Natural killer cell (primary cell): ENCODE data around the gene RMI2. TPM values are rescaled to one million over a fixed set of nuclear protein-coding genes. Genes with fewer than 3 reads are reported as not detected.

Experiments used
- ATAC-seq, 3 donors: fragments of 150-1000 bp in 2 of 3; fragments of 200-7000 bp in 1 of 3; cut with Tn5 transposase; 1 replicate in 1 of 3; 2 replicates in 2 of 3; pipeline ENCODE4 v1.10.0; 2021; ENCODE audit warnings: mild to moderate bottlenecking in 2 of 3, moderate library complexity in 2 of 3
- DNase-seq, 2 donors: peaks; one replicate each; pipeline versions ENCODE4 v3.0.0 to v3.0.0-alpha.2; 2013 to 2021; ENCODE audit warnings: mixed read lengths in 1 of 2
- H3K27ac ChIP-seq: one replicate; pipeline ENCODE4 v1.5.1; 2013; ENCODE audit warnings: mild to moderate bottlenecking, low read length
- H3K27me3 ChIP-seq: one replicate; pipeline ENCODE4 v1.6.1; 2013; ENCODE audit warnings: low read length; ENCODE audit not compliant: control insufficient read depth, insufficient read depth
- H3K36me3 ChIP-seq: one replicate; pipeline ENCODE4 v1.6.1; 2013; ENCODE audit warnings: low read length; ENCODE audit not compliant: control insufficient read depth, insufficient read depth
- H3K4me1 ChIP-seq: one replicate; pipeline ENCODE4 v1.6.1; 2013; ENCODE audit warnings: low read length; ENCODE audit not compliant: control insufficient read depth, insufficient read depth
- H3K4me3 ChIP-seq: one replicate; pipeline ENCODE4 v1.5.1; 2013; ENCODE audit warnings: low read length
- H3K9me3 ChIP-seq: one replicate; pipeline ENCODE4 v1.6.1; 2013; ENCODE audit warnings: low read length; ENCODE audit not compliant: control insufficient read depth, insufficient read depth
- H3K27ac Mint-ChIP-seq, 2 donors: one replicate each; pipeline ENCODE4 v1.8.0; 2022; ENCODE audit warnings: mild to moderate bottlenecking in 2 of 2, mixed read lengths in 2 of 2, moderate library complexity in 1 of 2
- H3K27me3 Mint-ChIP-seq, 2 donors: one replicate each; pipeline ENCODE4 v1.8.0; 2022; ENCODE audit warnings: low read depth in 2 of 2, mixed read lengths in 2 of 2
- H3K36me3 Mint-ChIP-seq: one replicate; pipeline ENCODE4 v1.8.0; 2022; ENCODE audit warnings: mixed read lengths
- H3K4me1 Mint-ChIP-seq, 2 donors: one replicate each; pipeline ENCODE4 v1.8.0; 2022; ENCODE audit warnings: mixed read lengths in 2 of 2
- H3K4me3 Mint-ChIP-seq: one replicate; pipeline ENCODE4 v1.8.0; 2022; ENCODE audit warnings: mild to moderate bottlenecking, moderate library complexity, mixed read lengths
- H3K9me3 Mint-ChIP-seq, 2 donors: one replicate each; pipeline ENCODE4 v1.8.0; 2022; ENCODE audit warnings: mixed read lengths in 2 of 2
- CTCF ChIP-seq: fragments of 200-600 bp; IDR thresholded peaks from one replicate; pipeline ENCODE4 v1.8.0; 2022; ENCODE audit warnings: antibody characterized with exemption
- WGBS: methylation state at CpG from one replicate; pipeline ENCODE4 v1.1.7; 2013; ENCODE audit warnings: missing lambda C conversion rate; ENCODE audit not compliant: insufficient coverage; 5-methylcytosine and 5-hydroxymethylcytosine counted together
- intact Hi-C: fragments of 100-400 bp; cut with micrococcal nuclease; formaldehyde crosslinking; loops from one replicate; pipeline ENCODE4 v1.14.2; 2022
- total RNA-seq, 4 donors: library from RNA; stranded (reverse); fragments of 120-200 nt in 1 of 4; gene quantifications; one replicate each; pipeline versions ENCODE4 v1.2.3 to v1.2.4, GENCODE V29; 2013 to 2022

The RMI2 gene
- total RNA-seq, 3 donors from 2014 or later (not counting 1 experiment from before 2014, with no cell fraction given), result 0.83 to 1.1 (median 0.93) TPM

- no peak for TF ChIP-seq CTCF
- DNase-seq, result no peak
- no peak for ATAC-seq
- H3K27ac ChIP-seq, result no peak overlapping the region
- no peaks in the 10 kb centered on the region for H3K27me3 ChIP-seq
- H3K36me3 Mint-ChIP-seq, result no peaks in the 10 kb centered on the region
- H3K27ac Mint-ChIP-seq, result no peak overlapping the region
- H3K4me3 Mint-ChIP-seq, result no peak overlapping the region
- H3K4me1 ChIP-seq, result no peaks in the 10 kb centered on the region
- H3K36me3 ChIP-seq, result no peaks in the 10 kb centered on the region
- H3K9me3 ChIP-seq, result no peaks in the 10 kb centered on the region
- H3K4me1 Mint-ChIP-seq, result peaks cover 0 to under 1% of the 10 kb centered on the region in 2 donors
- H3K4me3 ChIP-seq, result no peak overlapping the region
- peaks cover 6 to 10% of the 10 kb centered on the region in 2 donors for H3K27me3 Mint-ChIP-seq
- intact Hi-C loops, result no loop called here
- WGBS, result 68% methylated on average over 7 of the region's 8 CpGs
- no peaks in the 10 kb centered on the region for H3K9me3 Mint-ChIP-seq
Measured at GRCh38 chr16:11319529-11320146, 25.6 kb upstream of the RMI2 start.

GRCh38 chr16:11320170-11320569, 25.1 kb upstream of the RMI2 start:
- peaks cover 0 to 6% of the 10 kb centered on the region in 2 donors for H3K4me1 Mint-ChIP-seq
- no peak overlapping the region for H3K4me3 ChIP-seq
- peaks cover under 1% of the 10 kb centered on the region for H3K4me1 ChIP-seq
- no peak for TF ChIP-seq CTCF
- ATAC-seq (no peak), DNase-seq (no peak)
- intact Hi-C loops, result no loop called here
- H3K36me3 Mint-ChIP-seq, result no peaks in the 10 kb centered on the region
- WGBS, result 82% methylated on average over 10 of the region's 10 CpGs
- H3K4me3 Mint-ChIP-seq, result no peak overlapping the region
- no peak overlapping the region for H3K27ac ChIP-seq
- H3K27me3 ChIP-seq, result no peaks in the 10 kb centered on the region
- no peaks in the 10 kb centered on the region for H3K9me3 Mint-ChIP-seq
- H3K27me3 Mint-ChIP-seq, result peaks cover 11 to 15% of the 10 kb centered on the region in 2 donors
- no peaks in the 10 kb centered on the region for H3K36me3 ChIP-seq
- no peak overlapping the region for H3K27ac Mint-ChIP-seq
- H3K9me3 ChIP-seq, result no peaks in the 10 kb centered on the region

GRCh38 chr16:11321662-11322061, 23.6 kb upstream of the RMI2 start:
- no peaks in the 10 kb centered on the region for H3K27me3 ChIP-seq
- WGBS, result 89% methylated on average over 5 of the region's 5 CpGs

More at GRCh38 chr16:11321662-11322061, 23.6 kb upstream of the RMI2 start:
- Histone ChIP-seq H3K9me3 (no peaks in the 10 kb centered on the region), H3K4me3 (no peak overlapping the region), H3K36me3 (no peaks in the 10 kb centered on the region), H3K27ac (no peak overlapping the region), H3K4me1 (peaks cover 11% of the 10 kb centered on the region)
- ATAC-seq (no peak), DNase-seq (no peak)
- Mint-ChIP-seq H3K4me1 (peaks cover under 1 to 10% of the 10 kb centered on the region in 2 donors), H3K9me3 (no peaks in the 10 kb centered on the region), H3K27ac (no peak overlapping the region), H3K36me3 (no peaks in the 10 kb centered on the region), H3K4me3 (no peak overlapping the region), H3K27me3 (peaks cover 14 to 21% of the 10 kb centered on the region in 2 donors)
- TF ChIP-seq CTCF, result no peak
- intact Hi-C loops, result no loop called here
